CD4-positive, alpha-beta T cell treated with Interferon gamma for 1 hour (primary cell): Measurements from ENCODE around the gene PDS5B.
"Not testable (repeated sequence)": the region's sequence is repeated elsewhere in the genome, so short reads cannot be mapped to it uniquely, and the experiment has no call there.

Experiments
- DNase-seq: peaks from one replicate; pipeline ENCODE4 v3.0.0-alpha.2; 2020

PDS5B gene

GRCh38 chr13:32660227-32660626 is 74.0 kb downstream of the PDS5B start:
- no peak for DNase-seq

GRCh38 chr13:32661685-32662084 is 75.4 kb downstream of the PDS5B start:
- DNase-seq = no peak

- no peak for DNase-seq
These were observed 77.4 kb downstream of the PDS5B start for GRCh38 chr13:32663660-32664059.

GRCh38 chr13:32666990-32667571 is 80.8 kb downstream of the PDS5B start:
- DNase-seq = no peak

GRCh38 chr13:32669030-32669646 is 82.9 kb downstream of the PDS5B start:
- DNase-seq = no peak

GRCh38 chr13:32674503-32674902 is 88.3 kb downstream of the PDS5B start:
- DNase-seq = no peak

GRCh38 chr13:32676242-32676641 is 90.0 kb downstream of the PDS5B start:
- no peak for DNase-seq

GRCh38 chr13:32682130-32682529 is 95.9 kb downstream of the PDS5B start:
- no peak for DNase-seq

- no peak for DNase-seq
These were observed 96.5 kb downstream of the PDS5B start for GRCh38 chr13:32682740-32683139.

- no peak for DNase-seq
These were observed 101.0 kb downstream of the PDS5B start for GRCh38 chr13:32687275-32687674.

GRCh38 chr13:32695602-32696250 is 109.5 kb downstream of the PDS5B start:
- no peak for DNase-seq

- no peak for DNase-seq
These were observed 121.2 kb downstream of the PDS5B start for GRCh38 chr13:32707471-32707870.

- no peak for DNase-seq
These were observed 127.1 kb downstream of the PDS5B start for GRCh38 chr13:32713397-32713796.

- not testable (repeated sequence) for DNase-seq
These were observed 129.9 kb downstream of the PDS5B start for GRCh38 chr13:32716201-32716600.

- DNase-seq = no peak
These were observed 133.8 kb downstream of the PDS5B start for GRCh38 chr13:32720026-32720425.

GRCh38 chr13:32721131-32722034 is 135.1 kb downstream of the PDS5B start:
- DNase-seq = not testable (repeated sequence)

- no peak for DNase-seq
These were observed 136.1 kb downstream of the PDS5B start for GRCh38 chr13:32722340-32722739.

GRCh38 chr13:32723987-32724386 is 137.7 kb downstream of the PDS5B start:
- no peak for DNase-seq

GRCh38 chr13:32726374-32727037 is 140.3 kb downstream of the PDS5B start:
- no peak for DNase-seq

GRCh38 chr13:32728327-32728726 is 142.1 kb downstream of the PDS5B start:
- no peak for DNase-seq

GRCh38 chr13:32729097-32729496 is 142.8 kb downstream of the PDS5B start:
- not testable (repeated sequence) for DNase-seq

- no peak for DNase-seq
These were observed 144.8 kb downstream of the PDS5B start for GRCh38 chr13:32731074-32731473.

- DNase-seq = no peak
These were observed 145.3 kb downstream of the PDS5B start for GRCh38 chr13:32731576-32731975.
